Measurements from ENCODE around the gene PGLYRP2.

PGLYRP2 gene

DNA sequence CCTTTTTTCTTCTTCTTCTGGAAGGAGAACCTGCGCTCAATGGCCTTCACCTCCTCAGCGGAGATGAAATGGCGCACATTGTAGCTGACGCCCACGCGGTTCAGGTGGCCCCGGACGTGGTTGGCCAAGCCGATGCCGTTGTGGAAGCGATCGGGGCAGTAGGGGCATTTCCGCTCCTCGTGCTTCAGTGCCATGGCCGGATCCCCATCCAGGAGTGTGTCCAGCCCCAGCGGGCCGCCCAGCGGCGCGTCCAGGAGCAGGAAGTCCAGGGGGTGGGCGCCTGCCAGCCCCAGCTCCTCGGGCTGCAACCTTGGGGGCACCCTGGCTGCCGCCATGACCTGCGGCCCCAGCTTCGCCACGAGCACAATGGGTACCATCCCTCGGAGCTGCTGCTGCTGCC lies 40.7 kb downstream of the PGLYRP2 start:
- DNase-seq: no peak

DNA sequence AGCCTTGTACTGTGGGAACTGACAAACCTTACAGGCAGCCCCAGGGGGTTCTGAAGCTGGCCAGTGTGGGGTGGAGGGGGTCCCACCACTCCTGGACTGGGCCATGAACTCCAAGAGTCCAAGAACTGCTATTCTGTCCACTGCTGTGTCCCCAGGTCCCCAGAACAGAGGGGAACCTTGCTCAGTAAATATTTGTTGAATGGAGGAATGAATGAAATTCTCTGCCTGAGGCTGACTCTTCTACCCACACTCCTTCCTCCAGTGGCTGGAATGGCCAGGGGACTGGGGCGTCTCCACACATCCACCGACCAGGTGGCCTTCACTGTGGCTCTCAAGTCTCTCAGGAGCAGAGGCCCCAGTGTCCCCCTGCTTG lies 41.2 kb downstream of the PGLYRP2 start:
- DNase-seq: no peak

DNA sequence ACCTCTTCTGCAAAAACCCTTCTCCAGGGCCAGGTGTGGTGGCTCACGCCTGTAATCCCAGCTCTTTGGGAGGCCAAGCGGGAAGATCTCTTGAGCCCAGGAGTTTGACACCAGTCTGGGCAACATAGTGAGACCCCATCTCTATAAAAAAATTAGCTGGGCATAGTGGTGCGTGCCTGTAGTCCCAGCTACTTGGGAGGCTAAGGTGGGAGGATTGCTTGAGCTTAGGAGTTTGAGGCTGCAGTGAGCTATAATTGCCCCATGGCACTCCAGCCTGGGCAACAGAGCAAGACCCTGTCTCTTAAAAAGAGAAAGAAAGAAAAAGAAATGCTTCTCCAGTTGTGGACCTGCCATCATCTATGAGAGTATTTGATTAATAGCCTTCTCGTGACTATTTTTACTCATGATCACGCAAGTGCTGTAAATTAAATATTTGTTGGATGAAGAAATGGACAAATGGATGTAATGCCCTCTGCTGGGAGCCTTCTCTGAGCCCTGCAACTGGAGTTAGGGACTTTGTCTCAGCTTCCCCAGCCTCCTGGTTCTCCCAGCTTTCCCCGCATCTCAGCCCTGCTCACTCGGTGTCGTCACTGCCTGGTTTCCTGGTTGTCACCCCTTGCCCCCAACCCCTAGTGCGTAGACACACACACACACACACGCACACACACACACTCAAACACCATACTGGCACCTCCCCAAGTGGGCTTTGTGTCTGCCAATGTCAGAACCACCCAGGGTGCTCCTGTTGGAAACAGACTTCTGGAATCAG lies 41.8 kb downstream of the PGLYRP2 start:
- no peak for DNase-seq

- no peak for DNase-seq
Measured at GRCh38 chr19:15436826-15437110, 42.5 kb downstream of the PGLYRP2 start.

GRCh38 chr19:15436012-15436825 lies 43.1 kb downstream of the PGLYRP2 start:
- DNase-seq: no peak

GRCh38 chr19:15433519-15434069 lies 45.7 kb downstream of the PGLYRP2 start:
- no peak for DNase-seq

- DNase-seq: peak; percentile 95
Measured at GRCh38 chr19:15432629-15433518, 46.4 kb downstream of the PGLYRP2 start.

- DNase-seq: peak; percentile 47
Measured at GRCh38 chr19:15432018-15432494, 47.2 kb downstream of the PGLYRP2 start.

- DNase-seq: no peak
Measured at GRCh38 chr19:15431396-15432017, 47.8 kb downstream of the PGLYRP2 start.

DNA sequence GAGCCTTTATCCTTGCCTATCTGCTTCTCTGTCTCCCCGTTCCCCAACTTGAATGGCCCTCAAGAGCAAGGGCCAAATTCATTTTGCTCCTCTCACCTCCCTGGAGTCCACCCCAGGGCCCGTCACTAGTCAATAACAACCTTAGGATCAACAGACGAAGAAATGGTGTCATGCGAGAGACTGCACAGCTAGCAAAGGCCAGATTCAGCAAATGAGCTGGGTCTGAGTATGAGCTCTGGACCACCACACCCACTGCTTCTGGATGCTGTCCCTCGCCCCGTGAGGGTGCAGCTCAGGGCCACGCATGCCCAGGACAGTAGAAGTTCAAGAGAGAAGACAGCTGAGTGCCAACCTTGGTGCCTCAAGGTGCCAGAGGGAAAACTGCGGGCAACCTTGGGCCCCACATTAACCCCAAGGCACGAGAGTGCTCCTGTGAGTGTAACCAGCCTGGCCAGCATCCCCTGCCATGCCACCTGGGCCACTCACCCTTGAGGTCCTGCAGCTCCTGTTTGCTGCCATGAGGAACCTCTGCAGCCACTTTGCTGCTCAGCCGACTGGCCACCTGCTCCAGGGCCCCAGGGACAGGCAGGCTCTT lies 48.7 kb downstream of the PGLYRP2 start:
- DNase-seq: no peak

- no peak for DNase-seq
Measured at GRCh38 chr19:15429825-15430467, 49.4 kb downstream of the PGLYRP2 start.

DNA sequence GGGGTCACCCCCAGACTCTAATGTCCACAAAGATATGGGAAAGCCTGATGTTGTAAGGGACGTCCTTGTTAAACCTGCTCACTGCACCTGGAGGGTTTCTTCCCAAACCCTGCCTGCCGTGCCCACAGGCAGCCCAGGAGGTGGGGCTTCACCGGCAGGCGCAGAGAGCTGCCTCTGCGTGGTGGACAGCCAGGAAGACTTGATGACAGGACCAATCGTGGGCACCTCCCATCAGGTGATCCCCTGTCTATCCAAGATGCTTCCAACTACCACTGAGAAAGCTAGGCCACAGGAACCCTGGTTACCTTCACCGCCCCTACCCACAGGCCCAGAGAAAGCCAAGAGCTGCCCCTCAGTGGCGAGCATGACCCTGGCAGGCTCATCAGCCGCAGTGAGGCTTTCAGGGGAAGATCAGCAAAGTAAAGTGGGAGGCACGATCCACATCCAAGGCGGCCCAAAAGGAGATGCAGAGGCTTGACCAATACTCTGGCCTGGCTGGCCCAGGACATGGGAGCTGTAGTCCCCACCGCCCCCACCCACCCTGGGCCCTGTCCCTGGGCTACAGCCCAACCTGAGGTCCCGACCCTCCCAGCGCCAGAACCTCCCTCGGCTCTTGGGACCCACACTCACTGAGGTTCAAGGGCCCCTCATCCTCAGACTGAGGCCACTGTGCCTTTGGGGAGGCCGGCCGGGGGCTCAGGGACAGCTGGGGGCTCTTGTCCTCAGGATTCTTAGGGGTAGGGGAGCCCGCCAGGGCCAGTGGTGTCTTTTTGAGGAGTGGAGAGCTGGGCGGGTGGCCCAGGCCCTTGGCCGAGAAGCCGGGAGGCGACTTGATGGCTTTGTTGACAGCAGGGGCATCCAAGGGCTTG lies 50.1 kb downstream of the PGLYRP2 start:
- DNase-seq: no peak

GRCh38 chr19:15427991-15428471 lies 51.3 kb downstream of the PGLYRP2 start:
- DNase-seq: no peak

DNA sequence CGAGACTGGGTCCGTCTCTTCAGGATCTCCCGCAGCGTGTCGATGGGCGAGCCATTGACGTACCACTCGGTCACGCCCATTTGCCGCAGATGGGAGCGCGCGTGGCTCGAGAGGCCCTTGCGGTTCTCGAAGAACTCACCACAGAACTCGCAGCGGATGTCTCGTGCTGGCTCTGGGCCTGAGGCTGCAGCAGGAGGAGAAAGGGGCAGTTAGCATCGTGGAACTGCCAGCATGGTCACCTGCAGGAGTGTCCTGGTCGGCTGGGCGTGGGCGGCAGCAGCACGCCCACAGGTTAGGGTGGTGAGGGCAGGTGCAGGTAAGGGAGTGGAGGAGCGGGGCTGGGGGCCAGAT lies 52.0 kb downstream of the PGLYRP2 start:
- no peak for DNase-seq

DNA sequence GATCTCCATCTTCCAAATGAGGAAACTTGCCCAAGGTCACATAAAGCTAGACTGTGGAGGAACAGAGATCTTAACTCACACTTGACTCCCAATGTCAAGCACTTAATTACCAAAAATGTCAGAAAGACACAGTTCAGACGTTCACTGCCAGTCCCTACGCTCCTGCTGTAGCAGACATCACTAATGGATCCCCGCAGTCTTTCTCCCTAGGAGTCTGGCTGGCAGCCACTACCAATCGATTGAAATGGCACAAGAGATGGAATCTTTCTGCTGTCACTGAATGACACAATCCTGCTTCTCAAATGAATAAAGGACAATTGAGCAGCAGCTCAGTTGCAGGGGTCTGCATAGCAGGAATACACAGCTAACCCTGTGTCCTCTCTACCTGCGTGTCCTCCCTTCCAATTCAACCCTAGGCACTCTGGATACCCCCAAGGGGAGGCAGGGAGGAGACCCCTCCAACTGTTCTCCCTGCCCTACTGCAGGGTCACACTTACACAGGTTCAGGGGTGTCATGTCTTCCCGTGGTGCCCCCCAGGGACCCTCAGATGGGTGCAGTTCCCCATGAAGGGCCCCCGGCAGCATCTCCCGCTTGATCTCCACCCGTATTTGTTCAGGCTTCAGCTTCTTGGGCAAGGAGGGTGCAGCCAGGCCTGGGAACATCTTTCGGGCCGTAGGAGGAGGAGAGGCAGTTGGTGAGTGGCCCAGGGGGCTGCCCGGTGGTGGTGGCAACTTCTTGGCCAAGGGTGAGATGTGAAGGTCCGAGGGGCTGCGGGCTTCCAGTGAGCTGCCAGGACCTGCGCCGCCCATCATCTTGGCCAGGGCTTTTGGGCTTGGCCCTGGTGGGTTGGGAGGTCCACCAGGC lies 52.6 kb downstream of the PGLYRP2 start:
- peak; percentile 44 for DNase-seq

DNA sequence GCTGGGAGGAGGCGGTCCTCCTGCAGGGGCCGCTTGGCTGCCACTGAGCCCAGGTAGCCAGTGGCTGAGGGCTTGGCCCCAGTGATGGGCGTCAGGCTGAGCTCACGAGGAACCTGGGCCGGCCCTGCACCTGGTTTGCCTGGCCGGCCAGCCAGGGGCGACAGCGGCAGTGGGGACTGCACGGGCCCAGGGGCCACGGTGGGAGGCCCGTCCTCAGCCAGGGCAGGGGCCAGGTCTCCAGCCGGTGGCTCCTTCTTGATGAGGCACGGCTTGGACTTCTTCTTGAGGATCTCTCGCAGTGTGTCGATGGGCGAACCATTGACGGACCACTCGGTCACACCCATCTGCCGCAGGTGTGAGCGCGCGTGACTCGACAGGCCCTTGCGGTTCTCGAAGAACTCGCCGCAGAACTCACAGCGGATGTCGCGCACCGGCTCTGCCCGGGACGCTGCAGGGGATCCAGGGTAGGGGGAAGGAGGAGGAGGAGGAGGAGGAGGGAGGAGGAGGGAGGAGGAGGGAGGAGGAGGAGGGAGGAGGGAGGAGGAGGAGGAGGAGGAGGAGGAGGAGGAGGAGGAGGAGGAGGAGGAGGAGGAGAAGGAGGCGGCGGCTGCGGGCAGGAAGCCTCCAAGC lies 53.9 kb downstream of the PGLYRP2 start:
- DNase-seq: no peak

- no peak for DNase-seq
Measured at GRCh38 chr19:15424692-15425272, 54.5 kb downstream of the PGLYRP2 start.

DNA sequence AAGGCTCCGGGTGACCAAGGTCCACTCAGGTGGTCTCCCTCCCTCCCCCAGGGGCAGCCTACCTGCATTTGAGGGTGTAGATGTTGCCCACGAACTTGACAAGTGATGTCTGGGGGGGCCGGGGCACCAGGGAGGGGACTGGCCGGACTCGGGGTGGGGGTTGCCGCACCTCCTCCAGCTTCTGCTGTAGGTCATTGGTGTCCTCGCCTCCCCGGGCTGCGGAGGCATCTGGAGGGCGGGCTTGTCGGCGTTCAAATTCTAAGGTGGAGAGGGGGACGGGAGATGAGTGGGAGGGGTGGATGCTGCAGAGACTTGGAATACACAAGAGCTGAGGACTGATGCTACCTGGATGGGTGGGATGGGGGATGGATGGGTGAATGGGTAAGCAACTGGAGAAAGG lies 55.2 kb downstream of the PGLYRP2 start:
- no peak for DNase-seq

- DNase-seq: no peak
Measured at GRCh38 chr19:15423130-15423529, 56.2 kb downstream of the PGLYRP2 start.

Data from activated CD4-positive, alpha-beta T cell treated with anti-CD3 and anti-CD28 coated beads for 48 hours (primary cell).